Ishikawa (cell line): ENCODE results near the gene RHBDF2.

Source experiments
- CEBPB ChIP-seq: IDR thresholded peaks from 2 replicates; pipeline ENCODE4 v1.6.1; 2012
- CREB1 ChIP-seq: IDR thresholded peaks from 2 replicates; pipeline ENCODE4 v1.6.1; 2012; ENCODE audit warnings: low read depth
- EGR1 ChIP-seq: IDR thresholded peaks from 2 replicates; pipeline ENCODE4 v1.6.1; 2012
- EP300 ChIP-seq: IDR thresholded peaks from 2 replicates; pipeline ENCODE4 v1.6.1; 2012; ENCODE audit warnings: borderline replicate concordance
- FOXM1 ChIP-seq: IDR thresholded peaks from 2 replicates; pipeline ENCODE4 v1.6.1; 2012; ENCODE audit warnings: low read depth, borderline replicate concordance
- MAX ChIP-seq: IDR thresholded peaks from 2 replicates; pipeline ENCODE4 v1.6.1; 2012
- NFIC ChIP-seq: IDR thresholded peaks from 2 replicates; pipeline ENCODE4 v1.6.1; 2012
- RAD21 ChIP-seq: IDR thresholded peaks from 2 replicates; pipeline ENCODE4 v1.6.1; 2012; ENCODE audit warnings: low read depth
- REST ChIP-seq: IDR thresholded peaks from 2 replicates; pipeline ENCODE4 v1.6.1; 2012; ENCODE audit warnings: low read depth, mild to moderate bottlenecking
- TAF1 ChIP-seq: IDR thresholded peaks from 2 replicates; pipeline ENCODE4 v1.6.1; 2012; ENCODE audit warnings: low read depth, mild to moderate bottlenecking
- TCF12 ChIP-seq: IDR thresholded peaks from 2 replicates; pipeline ENCODE4 v1.6.1; 2012; ENCODE audit warnings: low read depth
- TEAD4 ChIP-seq: IDR thresholded peaks from 2 replicates; pipeline ENCODE4 v1.6.1; 2012
- USF1 ChIP-seq: IDR thresholded peaks from 2 replicates; pipeline ENCODE4 v1.6.1; 2012
- YY1 ChIP-seq: IDR thresholded peaks from 2 replicates; pipeline ENCODE4 v1.6.1; 2012; ENCODE audit warnings: low read depth
- ZBTB7A ChIP-seq: IDR thresholded peaks from 2 replicates; pipeline ENCODE4 v1.6.1; 2012; ENCODE audit warnings: low read depth

The RHBDF2 gene

GRCh38 chr17:76440751-76441362 is 60.4 kb downstream of the RHBDF2 start:
- no peak for TF ChIP-seq EP300
- TF ChIP-seq TEAD4 = no peak
- TF ChIP-seq CREB1 = no peak
- TF ChIP-seq TCF12 = no peak
- TF ChIP-seq MAX = no peak
- no peak for TF ChIP-seq CEBPB
- no peak for TF ChIP-seq REST
- TF ChIP-seq ZBTB7A = no peak
- no peak for TF ChIP-seq USF1
- TF ChIP-seq NFIC = no peak
- no peak for TF ChIP-seq RAD21
- TF ChIP-seq EGR1 = no peak
- no peak for TF ChIP-seq FOXM1
- TF ChIP-seq TAF1 = no peak
- TF ChIP-seq YY1 = no peak

- TF ChIP-seq EP300 (no peak), NFIC (no peak)
These were observed 61.8 kb downstream of the RHBDF2 start for GRCh38 chr17:76439314-76439928.

- TF ChIP-seq RAD21 (no peak), TCF12 (no peak), REST (no peak), USF1 (no peak)
These were observed 62.3 kb downstream of the RHBDF2 start for GRCh38 chr17:76438906-76439305.

GRCh38 chr17:76437467-76438402 is 63.5 kb downstream of the RHBDF2 start:
- TF ChIP-seq RAD21 = no peak
- TF ChIP-seq TEAD4 = no peak
- TF ChIP-seq CEBPB = no peak
- no peak for TF ChIP-seq MAX
- TF ChIP-seq FOXM1 = no peak
- no peak for TF ChIP-seq CREB1
- no peak for TF ChIP-seq USF1
- no peak for TF ChIP-seq EP300
- TF ChIP-seq ZBTB7A = no peak
- TF ChIP-seq REST = no peak
- TF ChIP-seq TAF1 = no peak
- no peak for TF ChIP-seq TCF12
- no peak for TF ChIP-seq NFIC
- no peak for TF ChIP-seq YY1
- no peak for TF ChIP-seq EGR1
